K562 treated with DMSO at 1 percent for 48 hours (cell line): ENCODE results near the gene SCTR. TPM values are rescaled to one million over a fixed set of nuclear protein-coding genes. Genes with fewer than 3 reads are reported as not detected.

ENCODE experiments used
- total RNA-seq: library from RNA; unstranded; fragments of 300-600 nt; gene quantifications from 2 replicates; pipeline ENCODE4 v1.2.3, GENCODE V29; 2022; ENCODE audit warnings: low replicate concordance; ENCODE audit errors: extremely low read depth

The SCTR gene
- not detected in 2 replicates for total RNA-seq

DNA sequence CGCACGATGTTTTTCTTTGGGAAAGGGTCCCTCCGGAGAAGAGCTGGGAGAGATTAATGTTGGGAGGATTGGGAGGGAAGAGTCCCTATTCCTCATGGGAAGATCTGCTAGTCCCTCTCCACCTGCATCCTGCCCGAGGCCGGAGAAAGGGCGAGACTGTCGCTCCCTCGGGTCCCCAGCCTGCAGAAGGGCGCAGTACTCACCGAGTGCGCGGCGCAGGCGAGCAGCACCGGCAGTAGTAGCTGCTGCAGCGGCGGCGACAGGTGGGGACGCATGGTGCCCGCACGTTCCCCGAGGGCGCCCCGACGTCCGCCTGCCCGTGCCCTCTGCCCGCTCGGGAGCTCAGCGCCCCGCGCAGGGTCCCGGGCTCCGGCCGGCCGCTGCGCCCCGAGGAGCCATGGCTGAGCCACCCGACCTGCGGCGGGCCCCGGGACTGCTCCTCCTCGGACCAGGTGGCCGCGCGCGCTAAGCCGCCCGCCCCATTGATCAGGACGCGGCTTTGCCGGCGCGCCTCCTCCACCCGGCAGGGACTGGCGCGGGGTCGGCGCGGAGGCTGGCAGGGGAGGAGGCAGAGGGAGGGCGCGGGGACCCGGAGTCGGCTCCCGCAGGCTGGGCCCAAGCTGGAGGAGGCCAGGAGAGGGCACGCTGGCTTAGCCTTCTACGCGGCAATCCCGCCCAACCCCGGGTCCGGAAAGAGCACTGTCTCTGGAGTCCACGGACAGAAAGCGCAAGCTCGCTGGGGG lies at the start of gene SCTR:
Gene SCTR (minus strand): TSS at position 532 of the 743 bp plus-strand sequence. CDS start 257 bp downstream, at position 275.

DNA sequence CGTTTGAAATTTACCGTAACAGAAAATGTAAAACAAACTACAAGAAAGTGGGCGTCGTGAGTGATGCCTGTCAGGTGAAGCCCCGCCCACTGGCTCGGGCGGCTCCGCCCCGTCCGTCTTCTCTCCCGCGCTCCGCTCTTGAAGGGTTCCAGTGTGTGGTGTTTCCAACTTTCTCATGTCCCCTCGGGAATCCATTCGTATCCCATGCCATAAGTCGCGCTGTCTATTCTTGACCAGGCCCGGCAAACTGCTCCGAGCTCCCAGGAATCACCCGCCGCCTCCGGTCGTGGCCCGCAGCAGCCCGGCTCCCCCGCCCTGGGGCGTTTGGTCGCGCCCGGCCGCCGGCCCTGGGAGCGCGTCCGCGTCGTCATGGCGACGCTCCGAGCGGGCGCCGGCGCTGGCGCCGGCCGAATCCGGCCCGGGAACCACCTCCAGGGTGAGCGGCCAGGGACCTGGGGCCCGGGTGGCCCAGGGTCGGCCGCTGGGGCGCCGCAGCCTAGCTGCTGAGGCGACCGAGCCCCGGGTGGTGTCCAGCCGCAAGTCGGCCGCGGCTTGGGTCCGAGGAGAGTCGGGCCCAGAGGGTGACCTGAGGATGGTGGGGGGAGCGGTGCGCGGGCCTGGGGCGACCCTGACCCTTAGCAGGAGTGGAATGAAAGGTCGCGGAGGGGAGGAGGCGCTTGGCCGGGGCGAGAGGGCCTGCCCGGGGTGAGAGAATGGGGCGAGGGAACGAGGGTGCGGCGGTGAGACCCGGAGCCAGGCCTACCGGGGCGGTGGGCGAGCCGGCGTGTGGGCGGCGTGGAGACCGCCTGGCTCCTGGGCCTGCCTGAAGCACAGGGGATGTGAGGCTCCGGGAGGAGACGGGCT lies 20.0 kb upstream of the SCTR start, which contains the start of gene CFAP221:
Gene CFAP221 (plus strand): TSS at position 375 of the 864 bp plus-strand sequence. CDS start 1,683 bp downstream, outside the sequence.

DNA sequence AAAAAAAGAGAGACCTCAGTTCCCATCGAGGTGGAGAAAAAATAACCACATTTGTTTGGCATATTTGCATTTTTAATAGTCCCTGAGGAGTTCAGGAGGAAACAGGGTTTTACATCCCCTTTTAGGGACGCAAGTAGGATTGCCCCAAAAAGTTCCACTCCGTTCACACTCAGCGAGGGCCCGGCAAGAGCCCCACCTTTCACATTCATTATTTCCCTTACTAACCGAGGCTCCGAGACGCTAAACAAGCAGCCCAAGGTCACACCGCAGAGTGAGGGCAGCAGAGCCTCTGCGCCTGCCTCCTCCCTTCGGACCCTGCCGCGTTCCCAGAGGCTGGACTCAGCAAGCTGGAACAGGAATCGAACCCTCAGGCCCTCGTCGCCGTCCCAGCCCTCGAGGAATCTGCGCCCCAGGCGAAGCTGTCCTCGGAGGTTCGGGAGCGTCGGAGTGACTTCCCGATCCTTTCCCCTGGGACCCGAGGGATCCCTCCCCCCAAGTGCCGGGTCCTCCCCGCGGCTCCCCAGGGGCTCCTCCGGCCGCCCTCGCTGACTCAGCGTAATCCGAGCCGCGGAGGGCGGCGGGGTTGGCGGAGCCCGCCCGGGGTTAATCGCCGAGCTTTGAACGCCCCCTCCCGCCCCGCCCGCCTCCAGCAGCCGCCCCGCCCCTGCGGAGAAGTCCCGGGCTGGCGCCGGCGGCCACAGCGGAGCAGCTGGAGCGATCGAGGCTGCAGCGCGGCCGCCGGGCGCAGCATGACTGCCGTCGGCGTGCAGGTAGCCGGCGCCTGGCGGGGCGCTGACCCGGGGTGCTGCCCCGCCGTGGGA lies 92.9 kb downstream of the SCTR start, which contains the start of gene TMEM37:
Gene TMEM37 (plus strand): TSS at position 700 of the 821 bp plus-strand sequence. CDS start 50 bp downstream, at position 750.

Other genes with a start within 250 kb of the SCTR start
- gene C2orf76, start 157.6 kb downstream of the SCTR start, total RNA-seq = not detected in 2 replicates
- gene DBI, start 157.5 kb downstream of the SCTR start, total RNA-seq = not detected in 2 replicates
- gene TMEM37, start 92.6 kb downstream of the SCTR start, total RNA-seq = not detected in 2 replicates
- not detected in 2 replicates for gene CFAP221, start 20.0 kb upstream of the SCTR start, total RNA-seq
- gene TMEM177, start 154.7 kb upstream of the SCTR start, total RNA-seq = not detected in 2 replicates
- not detected in 2 replicates for gene PTPN4, start 235.4 kb upstream of the SCTR start, total RNA-seq